ENCODE results near the gene AGAP3. TPM values are rescaled to one million over a fixed set of nuclear protein-coding genes. Genes with fewer than 3 reads are reported as not detected.

The AGAP3 gene
- polyA plus RNA-seq, 1 of the 3 experiments (the other 2 are of a cell fraction), result 126 TPM

GRCh38 chr7:151114151-151115090, 28.1 kb downstream of the AGAP3 start:
- TF ChIP-seq MXI1 (IDR thresholded peaks at IDR 0.05; ENCODE audit: low read depth, low read length), result peak; percentile 22; the same call in 1 of the 2 replicates
- TF ChIP-seq, protein P1, sequence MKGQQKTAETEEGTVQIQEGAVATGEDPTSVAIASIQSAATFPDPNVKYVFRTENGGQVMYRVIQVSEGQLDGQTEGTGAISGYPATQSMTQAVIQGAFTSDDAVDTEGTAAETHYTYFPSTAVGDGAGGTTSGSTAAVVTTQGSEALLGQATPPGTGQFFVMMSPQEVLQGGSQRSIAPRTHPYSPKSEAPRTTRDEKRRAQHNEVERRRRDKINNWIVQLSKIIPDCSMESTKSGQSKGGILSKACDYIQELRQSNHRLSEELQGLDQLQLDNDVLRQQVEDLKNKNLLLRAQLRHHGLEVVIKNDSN (IDR thresholded peaks at IDR 0.05; ENCODE audit: borderline replicate concordance, low read depth), result no peak
- no peak for TF ChIP-seq SMC3 (IDR thresholded peaks at IDR 0.05; ENCODE audit: low read depth, low read length)
- TF ChIP-seq ELF1 (IDR thresholded peaks at IDR 0.05), result no peak
- no peak for TF ChIP-seq JUND (IDR thresholded peaks at IDR 0.05)
- TF ChIP-seq, protein P2, sequence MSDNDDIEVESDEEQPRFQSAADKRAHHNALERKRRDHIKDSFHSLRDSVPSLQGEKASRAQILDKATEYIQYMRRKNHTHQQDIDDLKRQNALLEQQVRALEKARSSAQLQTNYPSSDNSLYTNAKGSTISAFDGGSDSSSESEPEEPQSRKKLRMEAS (IDR thresholded peaks at IDR 0.05; ENCODE audit: low read depth), result peak; percentile 75; the same call in 1 of the 2 replicates
- no peak for TF ChIP-seq EP300 (IDR thresholded peaks at IDR 0.05; ENCODE audit: borderline replicate concordance in 1 of 2, low read depth in 1 of 2, low read length in 1 of 2)
- TF ChIP-seq, protein P3, sequence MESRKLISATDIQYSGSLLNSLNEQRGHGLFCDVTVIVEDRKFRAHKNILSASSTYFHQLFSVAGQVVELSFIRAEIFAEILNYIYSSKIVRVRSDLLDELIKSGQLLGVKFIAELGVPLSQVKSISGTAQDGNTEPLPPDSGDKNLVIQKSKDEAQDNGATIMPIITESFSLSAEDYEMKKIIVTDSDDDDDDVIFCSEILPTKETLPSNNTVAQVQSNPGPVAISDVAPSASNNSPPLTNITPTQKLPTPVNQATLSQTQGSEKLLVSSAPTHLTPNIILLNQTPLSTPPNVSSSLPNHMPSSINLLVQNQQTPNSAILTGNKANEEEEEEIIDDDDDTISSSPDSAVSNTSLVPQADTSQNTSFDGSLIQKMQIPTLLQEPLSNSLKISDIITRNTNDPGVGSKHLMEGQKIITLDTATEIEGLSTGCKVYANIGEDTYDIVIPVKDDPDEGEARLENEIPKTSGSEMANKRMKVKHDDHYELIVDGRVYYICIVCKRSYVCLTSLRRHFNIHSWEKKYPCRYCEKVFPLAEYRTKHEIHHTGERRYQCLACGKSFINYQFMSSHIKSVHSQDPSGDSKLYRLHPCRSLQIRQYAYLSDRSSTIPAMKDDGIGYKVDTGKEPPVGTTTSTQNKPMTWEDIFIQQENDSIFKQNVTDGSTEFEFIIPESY (IDR thresholded peaks at IDR 0.05; ENCODE audit: borderline replicate concordance, low read depth), result no peak
- no peak for TF ChIP-seq TEAD4 (IDR thresholded peaks at IDR 0.05; ENCODE audit: borderline replicate concordance, insufficient read depth)
- no peak for TF ChIP-seq POLR2AphosphoS5 (IDR thresholded peaks at IDR 0.05; ENCODE audit: low read depth, low read length)
- Histone ChIP-seq H4K20me1 (ENCODE audit: insufficient read depth) (peaks cover 77% of the 10 kb centered on the region), H3K4me1 (ENCODE audit: control insufficient read depth in 1 of 2, insufficient read depth in 2 of 2, low read depth in 1 of 2, low read length in 1 of 2) (peaks cover 24 to 38% of the 10 kb centered on the region in 2 experiments), H3K36me3 (replicated peaks in 1 of 2; ENCODE audit: control insufficient read depth in 1 of 2, insufficient read depth in 2 of 2, low read length in 1 of 2) (peaks cover 11 to 20% of the 10 kb centered on the region in 2 experiments), H3K4me3 (ENCODE audit: low read depth in 2 of 2, low read length in 1 of 2) (peak overlapping the region; percentile 31 to 37; a peak in 3 of 4 replicates), H3F3A (replicated peaks; ENCODE audit: insufficient read depth) (peaks cover 34% of the 10 kb centered on the region), H3K9ac (peak overlapping the region; percentile 49; the same call in 1 of the 2 replicates), H3K4me2 (peak overlapping the region; percentile 59), H3K9me3 (no peaks in the 10 kb centered on the region), H3K79me2 (ENCODE audit: insufficient read depth) (peaks cover 70% of the 10 kb centered on the region), H2AFZ (ENCODE audit: low read depth) (no peak overlapping the region), H3K9me2 (no peaks in the 10 kb centered on the region), H3K27ac (ENCODE audit: low read depth in 2 of 2, low read length in 1 of 2) (peak overlapping the region; percentile 83 to 86), H3K27me3 (ENCODE audit: insufficient read depth) (no peaks in the 10 kb centered on the region)
- ChIA-PET POLR2A (interaction anchor here (1.0 to 1.3 kb wide), 3 partner anchors 34 to 86 kb away, joined by 4 to 5 read pairs (median 5); partner anchors contain the start of genes ABCB8 and FASTK), CTCF (interaction anchor here (0.5 to 18.7 kb wide), 22 partner anchors 9 to 216 kb away, joined by 3 to 474 read pairs (median 6); partner anchors contain the start of genes ABCB8, AGAP3, CDK5 and FASTK)
- DNase-seq, result peak; percentile 75
- WGBS (ENCODE audit: low lambda C conversion rate), result 47% methylated on average over 74 of the region's 101 CpGs

Measured in SK-N-SH (cell line).